Activated B cell treated with CpG ODN at 0.5 μM for 24 hours (primary cell): ENCODE measurements around the gene ZNF600. TPM values are rescaled to one million over a fixed set of nuclear protein-coding genes. Genes with fewer than 3 reads are reported as not detected.
"Not testable (repeated sequence)": the region's sequence is repeated elsewhere in the genome, so short reads cannot be mapped to it uniquely, and the experiment has no call there.

Source experiments
- ATAC-seq: fragments of 200-7000 bp; cut with Tn5 transposase; one replicate; pipeline ENCODE4 v1.10.0; 2021; ENCODE audit warnings: low read depth, mild to moderate bottlenecking, moderate library complexity
- CTCF ChIA-PET: fragments of 350-600 bp; sonication (Branson Sonifier 250); formaldehyde crosslinking; loops from one replicate; lab custom pipeline; 2021; ENCODE audit warnings: antibody characterized with exemption; lab: Charles Lee
- POLR2A ChIA-PET: fragments of 350-600 bp; sonication (Branson Sonifier 250); formaldehyde crosslinking; loops from one replicate; lab custom pipeline; 2021; ENCODE audit warnings: antibody characterized with exemption; lab: Charles Lee
- DNase-seq: peaks from one replicate; pipeline ENCODE4 v3.0.0; 2022
- H3K27ac Mint-ChIP-seq: one replicate; pipeline ENCODE4 v1.8.0; 2020; ENCODE audit warnings: mixed read lengths
- H3K27me3 Mint-ChIP-seq: one replicate; pipeline ENCODE4 v1.8.0; 2021; ENCODE audit warnings: mixed read lengths
- H3K36me3 Mint-ChIP-seq: one replicate; pipeline ENCODE4 v1.8.0; 2021; ENCODE audit warnings: low read depth, mixed read lengths
- H3K4me1 Mint-ChIP-seq: one replicate; pipeline ENCODE4 v1.8.0; 2021; ENCODE audit warnings: mixed read lengths
- H3K4me3 Mint-ChIP-seq: one replicate; pipeline ENCODE4 v1.8.0; 2020; ENCODE audit warnings: mild to moderate bottlenecking, mixed read lengths
- H3K9me3 Mint-ChIP-seq: one replicate; pipeline ENCODE4 v1.8.0; 2020; ENCODE audit warnings: mixed read lengths
- intact Hi-C: fragments of 100-400 bp; cut with micrococcal nuclease; formaldehyde crosslinking; loops from one replicate; pipeline ENCODE4 v1.15.1; 2024
- total RNA-seq: library from RNA; stranded (reverse); gene quantifications from 2 replicates; pipeline ENCODE4 v1.2.3, GENCODE V29; 2022
- TF ChIP-seq, protein P1 (sequence below): fragments of 200-600 bp; IDR thresholded peaks from one replicate; pipeline ENCODE4 v1.8.0; 2022; ENCODE audit warnings: antibody characterized with exemption, mild to moderate bottlenecking

The ZNF600 gene
- 25.2 and 30.5 TPM in 2 replicates for total RNA-seq

DNA sequence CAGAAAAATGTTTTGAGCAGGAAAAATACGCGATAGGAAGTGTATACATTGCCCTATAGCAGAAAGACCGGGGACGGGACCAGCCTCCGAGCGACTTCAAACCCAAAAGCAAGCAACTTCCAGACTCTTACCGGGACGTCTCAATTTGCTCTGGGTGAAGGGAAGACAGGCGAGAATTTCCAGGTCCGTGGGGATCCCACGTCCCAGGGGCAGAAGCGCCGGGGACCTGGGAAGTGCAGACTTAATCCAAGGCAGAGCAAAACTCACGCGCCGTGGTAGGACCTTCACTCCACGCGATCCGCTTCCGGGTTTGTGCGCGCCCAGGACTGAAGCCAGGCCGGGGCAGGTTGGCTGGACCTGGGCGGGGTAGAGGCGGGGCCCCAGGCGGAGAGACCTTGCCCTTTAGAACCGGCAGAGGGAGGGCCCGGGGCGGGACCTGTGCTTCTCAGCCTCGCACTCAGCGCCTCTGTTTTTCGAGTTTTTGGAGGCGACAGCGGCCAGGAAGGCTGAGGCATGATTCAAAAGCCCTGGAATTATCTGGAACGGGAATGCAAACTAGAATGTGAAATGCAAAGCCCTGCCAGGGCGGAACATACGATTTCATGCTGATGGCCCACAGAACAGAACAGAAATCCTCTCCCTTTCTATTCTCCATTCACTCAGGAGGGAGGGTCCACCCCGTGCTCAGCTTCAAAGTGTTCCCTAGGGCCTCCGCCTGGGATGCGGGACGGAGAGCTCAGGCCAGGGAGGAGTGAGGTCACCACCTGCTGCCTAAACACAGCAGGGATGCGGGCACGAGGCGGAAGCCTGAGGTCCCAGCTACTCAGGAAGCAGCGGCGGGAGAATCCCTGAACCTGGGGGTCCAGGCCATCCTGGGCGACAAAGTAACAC lies at the start of gene ZNF600:
Gene ZNF600, minus strand, starts transcription at position 328 of the 891 bp plus-strand sequence. CDS start 7,903 bp downstream, outside the sequence.
- H3K4me3 Mint-ChIP-seq = peak within 1 kb of the TSS; percentile 96
- peaks cover 36% of the 10 kb centered on the region for H3K4me1 Mint-ChIP-seq
- POLR2A ChIA-PET = interaction anchor here (0.6 to 1.5 kb wide), 5 partner anchors 35 to 508 kb away, joined by 3 to 6 read pairs (median 4); no protein-coding TSS in a partner anchor
- CTCF ChIA-PET, H3K27me3 Mint-ChIP-seq, H3K9me3 Mint-ChIP-seq: not testable (repeated sequence)
- intact Hi-C loops = loop anchor here (1.0 to 10.0 kb wide), 7 partner anchors 51 to 259 kb away; partner anchors contain the start of genes ZNF320, ZNF611, ZNF808 and ZNF816
- peak within 1 kb of the TSS; percentile 90 for H3K27ac Mint-ChIP-seq
- ATAC-seq = peak; percentile 99
- peak; percentile 88 for DNase-seq
- H3K36me3 Mint-ChIP-seq = peaks cover 16% of the 10 kb centered on the region

DNA sequence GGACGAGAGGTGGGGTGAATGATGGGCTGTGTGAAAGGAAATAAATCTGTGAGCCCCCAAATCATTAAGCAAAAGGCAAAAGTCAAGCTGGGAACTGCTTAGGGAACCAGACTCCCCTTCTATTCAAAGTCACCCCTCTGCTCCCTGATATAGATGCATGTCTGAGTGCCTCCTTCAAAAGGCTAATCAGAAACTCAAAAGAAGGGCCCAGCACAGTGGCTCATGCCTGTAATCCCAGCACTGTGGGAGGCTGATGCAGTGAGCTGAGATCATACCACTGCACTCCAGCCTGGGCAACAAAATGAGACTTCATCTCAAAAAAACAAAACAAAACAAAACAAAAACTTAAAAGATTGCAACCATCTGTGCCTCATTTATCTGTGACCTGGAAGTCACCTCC lies 47.7 kb upstream of the ZNF600 start:
- H3K4me3 Mint-ChIP-seq, H3K4me1 Mint-ChIP-seq, DNase-seq, ATAC-seq, H3K27me3 Mint-ChIP-seq, intact Hi-C loops, CTCF ChIA-PET, H3K27ac Mint-ChIP-seq, POLR2A ChIA-PET: not testable (repeated sequence)
- Mint-ChIP-seq H3K9me3 (peaks cover 29% of the 10 kb centered on the region), H3K36me3 (peaks cover 34% of the 10 kb centered on the region)

DNA sequence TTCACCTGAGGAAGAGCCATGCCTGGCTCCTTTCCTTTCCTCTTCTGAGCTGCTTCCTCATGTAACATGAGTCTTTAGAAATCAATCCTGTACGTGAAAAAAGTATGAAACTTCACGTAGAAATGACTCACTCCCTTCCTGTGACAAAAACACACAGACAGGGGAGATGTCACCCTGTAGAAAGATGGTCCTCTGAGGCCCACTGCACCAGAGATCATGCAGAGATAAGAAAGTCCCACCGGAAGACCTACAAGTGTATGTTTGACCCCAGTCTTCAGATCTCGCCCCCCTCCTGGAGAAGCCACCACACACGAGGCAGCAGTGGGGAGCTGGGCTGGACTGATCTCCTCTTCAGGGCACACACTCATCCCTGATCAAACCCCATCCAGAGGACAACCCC lies 47.0 kb upstream of the ZNF600 start:
- not testable (repeated sequence) for H3K4me3 Mint-ChIP-seq

DNA sequence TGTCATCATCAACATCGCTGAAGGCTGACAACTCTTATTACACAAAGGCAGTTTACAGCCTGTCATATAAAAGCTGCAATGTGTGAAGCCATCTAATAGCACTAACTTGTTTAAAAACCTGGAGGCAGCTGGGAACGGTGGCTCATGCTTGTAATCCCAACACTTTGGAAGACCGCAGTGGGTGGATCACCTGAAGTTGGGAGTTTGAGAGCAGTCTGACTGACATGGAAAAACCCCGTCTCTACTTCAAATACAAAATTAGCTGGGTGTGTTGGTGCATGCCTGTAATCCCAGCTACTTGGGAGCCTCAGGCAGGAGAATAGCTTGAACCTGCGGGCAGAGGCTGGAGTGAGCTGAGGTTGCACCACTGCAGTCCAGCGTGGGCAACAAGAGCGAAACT lies 43.3 kb upstream of the ZNF600 start:
- H3K36me3 Mint-ChIP-seq, ATAC-seq, CTCF ChIA-PET, H3K4me3 Mint-ChIP-seq, H3K4me1 Mint-ChIP-seq, H3K9me3 Mint-ChIP-seq, H3K27me3 Mint-ChIP-seq, POLR2A ChIA-PET, intact Hi-C loops, DNase-seq, H3K27ac Mint-ChIP-seq: not testable (repeated sequence)

More for the DNA sequence above, 47.0 kb upstream of the ZNF600 start:
- POLR2A ChIA-PET, CTCF ChIA-PET, H3K4me1 Mint-ChIP-seq, DNase-seq, ATAC-seq, intact Hi-C loops, H3K27me3 Mint-ChIP-seq, H3K27ac Mint-ChIP-seq: not testable (repeated sequence)
- Mint-ChIP-seq H3K36me3 (peaks cover 29% of the 10 kb centered on the region), H3K9me3 (peaks cover 27% of the 10 kb centered on the region)

DNA sequence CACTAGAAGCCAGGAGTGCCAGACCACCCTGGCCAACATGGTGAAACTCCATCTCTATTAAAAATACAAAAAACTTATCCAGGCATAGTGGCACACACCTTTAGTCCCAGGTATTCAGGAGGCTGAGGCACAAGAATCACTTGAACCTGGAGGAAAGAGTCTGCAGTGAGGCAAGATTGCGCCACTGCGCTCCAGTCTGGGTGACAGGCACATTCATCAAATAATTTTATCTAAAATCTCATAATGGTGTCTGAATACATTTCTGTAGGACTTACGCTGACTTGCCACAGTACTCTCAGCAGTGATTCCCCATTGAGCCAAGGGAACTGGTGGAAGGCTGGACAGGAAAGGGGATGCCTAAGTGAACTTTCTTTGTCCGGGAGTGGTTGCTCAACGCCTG lies 39.2 kb upstream of the ZNF600 start:
- ChIA-PET CTCF (no interaction called here), POLR2A (no interaction called here)
- H3K9me3 Mint-ChIP-seq = peaks cover 9% of the 10 kb centered on the region
- H3K27ac Mint-ChIP-seq = no peak overlapping the region
- no peaks in the 10 kb centered on the region for H3K27me3 Mint-ChIP-seq
- ATAC-seq (no peak), DNase-seq (no peak)
- H3K36me3 Mint-ChIP-seq = peaks cover 3% of the 10 kb centered on the region
- TF ChIP-seq, protein P1, sequence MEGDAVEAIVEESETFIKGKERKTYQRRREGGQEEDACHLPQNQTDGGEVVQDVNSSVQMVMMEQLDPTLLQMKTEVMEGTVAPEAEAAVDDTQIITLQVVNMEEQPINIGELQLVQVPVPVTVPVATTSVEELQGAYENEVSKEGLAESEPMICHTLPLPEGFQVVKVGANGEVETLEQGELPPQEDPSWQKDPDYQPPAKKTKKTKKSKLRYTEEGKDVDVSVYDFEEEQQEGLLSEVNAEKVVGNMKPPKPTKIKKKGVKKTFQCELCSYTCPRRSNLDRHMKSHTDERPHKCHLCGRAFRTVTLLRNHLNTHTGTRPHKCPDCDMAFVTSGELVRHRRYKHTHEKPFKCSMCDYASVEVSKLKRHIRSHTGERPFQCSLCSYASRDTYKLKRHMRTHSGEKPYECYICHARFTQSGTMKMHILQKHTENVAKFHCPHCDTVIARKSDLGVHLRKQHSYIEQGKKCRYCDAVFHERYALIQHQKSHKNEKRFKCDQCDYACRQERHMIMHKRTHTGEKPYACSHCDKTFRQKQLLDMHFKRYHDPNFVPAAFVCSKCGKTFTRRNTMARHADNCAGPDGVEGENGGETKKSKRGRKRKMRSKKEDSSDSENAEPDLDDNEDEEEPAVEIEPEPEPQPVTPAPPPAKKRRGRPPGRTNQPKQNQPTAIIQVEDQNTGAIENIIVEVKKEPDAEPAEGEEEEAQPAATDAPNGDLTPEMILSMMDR = no peak
- H3K4me1 Mint-ChIP-seq = peaks cover 7% of the 10 kb centered on the region
- H3K4me3 Mint-ChIP-seq = no peak overlapping the region
- intact Hi-C loops = no loop called here

DNA sequence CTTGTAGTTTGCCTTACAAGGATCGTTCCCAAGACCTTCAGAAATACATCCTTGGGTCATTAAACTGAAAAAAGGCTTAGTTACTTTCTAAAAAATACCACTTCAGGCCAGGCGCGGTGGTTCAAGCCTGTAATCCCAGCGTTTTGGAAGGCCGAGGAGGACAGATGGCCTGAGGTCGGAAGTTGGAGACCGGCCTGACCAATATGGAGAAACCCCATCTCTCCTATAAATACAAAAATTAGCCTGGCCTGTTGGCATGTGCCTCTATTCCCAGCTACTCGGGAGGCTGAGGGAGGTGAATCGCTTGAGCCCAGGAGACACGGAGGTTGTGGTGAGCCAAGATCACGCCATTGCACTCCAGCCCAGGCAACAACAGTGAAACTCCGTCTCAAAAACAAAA lies 37.1 kb upstream of the ZNF600 start:
- Mint-ChIP-seq H3K4me3 (no peak overlapping the region), H3K27me3 (no peaks in the 10 kb centered on the region), H3K9me3 (peaks cover 6% of the 10 kb centered on the region), H3K4me1 (peaks cover 16% of the 10 kb centered on the region), H3K27ac (no peak overlapping the region), H3K36me3 (peaks cover 9% of the 10 kb centered on the region)
- TF ChIP-seq, protein P1 = no peak
- intact Hi-C loops = no loop called here
- no peak for ATAC-seq
- no peak for DNase-seq
- ChIA-PET CTCF (no interaction called here), POLR2A (interaction anchor here (0.6 to 0.7 kb wide), 2 partner anchors 118 to 207 kb away, joined by 3 to 6 read pairs; no protein-coding TSS in a partner anchor)

DNA sequence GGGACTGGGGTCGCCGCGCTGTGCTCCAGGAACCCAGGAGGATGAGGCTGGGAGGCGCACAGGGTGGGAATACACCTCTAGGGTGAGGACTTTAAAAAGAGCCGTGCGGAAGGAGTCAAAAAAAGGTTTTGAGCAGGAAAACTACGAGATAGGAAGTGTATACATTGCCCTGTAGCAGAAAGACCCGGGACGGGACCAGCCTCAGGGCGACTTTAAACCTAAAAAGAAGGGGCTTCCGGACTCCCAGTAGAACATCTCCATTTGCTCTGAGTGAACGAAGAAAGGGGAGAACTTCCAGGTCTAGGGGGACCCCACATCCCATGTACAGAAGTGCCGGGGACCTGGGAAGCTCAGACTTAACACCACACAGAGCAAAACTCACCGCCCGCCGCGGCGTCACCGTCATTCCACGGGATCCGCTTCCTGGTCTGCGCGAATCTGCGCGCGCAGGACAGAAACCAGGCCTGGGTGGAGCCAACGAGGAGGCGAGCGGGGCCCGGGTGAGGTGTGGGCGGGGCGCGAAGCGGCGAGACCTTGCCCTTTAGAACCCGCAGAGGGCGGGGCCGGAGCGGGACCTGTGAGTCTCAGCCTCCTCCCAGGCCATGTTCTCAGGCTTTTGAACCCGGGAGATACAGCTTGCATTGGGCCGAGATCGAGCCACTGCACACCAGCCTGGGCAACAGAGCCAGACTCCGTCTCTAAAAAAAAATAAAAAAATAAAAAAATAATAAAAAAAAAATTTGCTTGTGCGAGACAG lies 34.8 kb upstream of the ZNF600 start, which contains the start of gene ZNF28:
Gene ZNF28, minus strand, starts transcription at position 430 of the 757 bp plus-strand sequence. CDS start 3,675 bp downstream, outside the sequence.
- POLR2A ChIA-PET = interaction anchor here (0.6 kb wide), 1 partner anchor 34 kb away, joined by 4 read pairs; no protein-coding TSS in a partner anchor
- ATAC-seq (peak; percentile 100), DNase-seq (peak; percentile 51)
- H3K27me3 Mint-ChIP-seq, intact Hi-C loops, CTCF ChIA-PET, H3K9me3 Mint-ChIP-seq: not testable (repeated sequence)
- peak within 1 kb of the TSS; percentile 91 for H3K4me3 Mint-ChIP-seq
- H3K36me3 Mint-ChIP-seq = peaks cover 25% of the 10 kb centered on the region
- H3K27ac Mint-ChIP-seq = peak within 1 kb of the TSS; percentile 88
- peaks cover 17% of the 10 kb centered on the region for H3K4me1 Mint-ChIP-seq

DNA sequence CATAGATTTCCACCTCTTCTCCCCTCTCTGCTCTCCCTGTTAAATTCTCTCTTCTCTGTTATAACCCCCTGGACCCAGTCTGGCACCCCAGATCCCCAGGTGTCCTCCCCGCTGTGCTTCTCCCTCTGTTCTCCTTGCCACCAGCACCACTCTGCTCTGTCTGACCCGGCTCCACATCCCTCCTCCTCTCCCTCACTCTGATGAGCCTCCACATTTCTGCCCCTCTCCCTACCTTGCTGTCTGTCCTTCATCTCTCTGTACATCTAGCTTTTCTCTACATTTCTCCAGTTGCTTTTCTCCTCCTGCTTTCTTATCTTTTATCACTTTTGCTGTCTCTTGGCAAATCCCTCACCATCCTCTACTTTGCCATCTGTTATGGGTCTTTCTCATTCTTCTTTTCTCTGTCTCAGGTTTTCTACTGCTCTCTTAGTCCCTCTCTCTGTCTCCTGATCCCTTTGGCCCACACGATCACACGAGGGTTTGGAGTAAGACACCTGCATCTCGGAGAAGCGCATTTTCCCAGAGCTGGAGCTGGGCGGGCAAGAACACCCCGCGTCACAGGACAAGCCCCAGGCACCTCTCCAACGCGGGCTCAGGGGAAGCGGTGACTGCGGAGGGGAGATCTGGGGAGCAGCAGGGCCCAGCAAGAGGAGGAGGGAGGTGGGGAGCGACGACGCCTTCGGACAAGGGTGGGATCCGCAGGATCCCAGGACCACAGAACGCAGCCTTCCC lies 34.0 kb upstream of the ZNF600 start:
- H3K27me3 Mint-ChIP-seq, H3K9me3 Mint-ChIP-seq, POLR2A ChIA-PET, CTCF ChIA-PET, intact Hi-C loops: not testable (repeated sequence)
- Mint-ChIP-seq H3K36me3 (peaks cover 32% of the 10 kb centered on the region), H3K4me1 (peaks cover 17% of the 10 kb centered on the region), H3K4me3 (peak overlapping the region; percentile 91), H3K27ac (peak overlapping the region; percentile 88)
- DNase-seq = peak; percentile 22
- peak; percentile 12 for ATAC-seq
